ENCODE results near the gene C1QL2. TPM values are rescaled to one million over a fixed set of nuclear protein-coding genes. Genes with fewer than 3 reads are reported as not detected.

The C1QL2 gene
- total RNA-seq, 2 experiments from 2014 or later, result not detected

GRCh38 chr2:119190321-119191111, 32.0 kb upstream of the C1QL2 start:
- Mint-ChIP-seq H3K9me3 (no peaks in the 10 kb centered on the region), H3K4me1 (peaks cover 1% of the 10 kb centered on the region), H3K4me3 (no peak overlapping the region), H3K27ac (no peak overlapping the region), H3K27me3 (peaks cover 39% of the 10 kb centered on the region), H3K36me3 (no peaks in the 10 kb centered on the region)
- no peak for DNase-seq

- H3K9me3 Mint-ChIP-seq, result no peaks in the 10 kb centered on the region
- H3K27ac Mint-ChIP-seq, result no peak overlapping the region
- H3K4me3 Mint-ChIP-seq, result no peak overlapping the region
- H3K27me3 Mint-ChIP-seq, result peaks cover 7% of the 10 kb centered on the region
- DNase-seq, result no peak
- H3K36me3 Mint-ChIP-seq, result no peaks in the 10 kb centered on the region
- H3K4me1 Mint-ChIP-seq, result no peaks in the 10 kb centered on the region
Measured at GRCh38 chr2:119184512-119184911, 26.0 kb upstream of the C1QL2 start.

GRCh38 chr2:119181791-119182445, 23.4 kb upstream of the C1QL2 start:
- H3K4me1 Mint-ChIP-seq, result no peaks in the 10 kb centered on the region
- no peaks in the 10 kb centered on the region for H3K36me3 Mint-ChIP-seq
- peaks cover 5% of the 10 kb centered on the region for H3K27me3 Mint-ChIP-seq
- no peak overlapping the region for H3K4me3 Mint-ChIP-seq
- no peaks in the 10 kb centered on the region for H3K9me3 Mint-ChIP-seq
- H3K27ac Mint-ChIP-seq, result no peak overlapping the region
- no peak for DNase-seq

GRCh38 chr2:119181391-119181790, 22.8 kb upstream of the C1QL2 start:
- Mint-ChIP-seq H3K9me3 (no peaks in the 10 kb centered on the region), H3K36me3 (no peaks in the 10 kb centered on the region), H3K4me3 (no peak overlapping the region), H3K27me3 (peaks cover 5% of the 10 kb centered on the region), H3K27ac (no peak overlapping the region), H3K4me1 (no peaks in the 10 kb centered on the region)
- no peak for DNase-seq

GRCh38 chr2:119180892-119181291, 22.3 kb upstream of the C1QL2 start:
- no peak overlapping the region for H3K27ac Mint-ChIP-seq

GRCh38 chr2:119179991-119180390, 21.4 kb upstream of the C1QL2 start:
- Mint-ChIP-seq H3K9me3 (no peaks in the 10 kb centered on the region), H3K4me1 (no peaks in the 10 kb centered on the region), H3K27ac (no peak overlapping the region), H3K4me3 (no peak overlapping the region), H3K27me3 (peaks cover 5% of the 10 kb centered on the region), H3K36me3 (no peaks in the 10 kb centered on the region)
- no peak for DNase-seq

More at GRCh38 chr2:119180892-119181291, 22.3 kb upstream of the C1QL2 start:
- no peak for DNase-seq
- Mint-ChIP-seq H3K27me3 (peaks cover 5% of the 10 kb centered on the region), H3K4me3 (no peak overlapping the region), H3K36me3 (no peaks in the 10 kb centered on the region), H3K9me3 (no peaks in the 10 kb centered on the region), H3K4me1 (no peaks in the 10 kb centered on the region)

- DNase-seq, result no peak
- Mint-ChIP-seq H3K27ac (no peak overlapping the region), H3K4me3 (no peak overlapping the region), H3K27me3 (peaks cover 3% of the 10 kb centered on the region), H3K36me3 (no peaks in the 10 kb centered on the region), H3K9me3 (no peaks in the 10 kb centered on the region), H3K4me1 (no peaks in the 10 kb centered on the region)
Measured at GRCh38 chr2:119179202-119179601, 20.7 kb upstream of the C1QL2 start.

- Mint-ChIP-seq H3K36me3 (no peaks in the 10 kb centered on the region), H3K27ac (no peak overlapping the region), H3K4me1 (no peaks in the 10 kb centered on the region), H3K9me3 (no peaks in the 10 kb centered on the region), H3K27me3 (no peaks in the 10 kb centered on the region), H3K4me3 (no peak overlapping the region)
- no peak for DNase-seq
Measured at GRCh38 chr2:119178776-119179175, 20.2 kb upstream of the C1QL2 start.

GRCh38 chr2:119177838-119178190, 19.3 kb upstream of the C1QL2 start:
- H3K9me3 Mint-ChIP-seq, result no peaks in the 10 kb centered on the region
- DNase-seq, result no peak

GRCh38 chr2:119177171-119177837, 18.8 kb upstream of the C1QL2 start:
- H3K36me3 Mint-ChIP-seq, result no peaks in the 10 kb centered on the region
- no peak for DNase-seq
- H3K27ac Mint-ChIP-seq, result no peak overlapping the region
- no peaks in the 10 kb centered on the region for H3K27me3 Mint-ChIP-seq
- H3K4me3 Mint-ChIP-seq, result no peak overlapping the region
- no peaks in the 10 kb centered on the region for H3K9me3 Mint-ChIP-seq
- H3K4me1 Mint-ChIP-seq, result no peaks in the 10 kb centered on the region

More at GRCh38 chr2:119177838-119178190, 19.3 kb upstream of the C1QL2 start:
- Mint-ChIP-seq H3K27ac (no peak overlapping the region), H3K4me1 (no peaks in the 10 kb centered on the region), H3K27me3 (no peaks in the 10 kb centered on the region), H3K36me3 (no peaks in the 10 kb centered on the region), H3K4me3 (no peak overlapping the region)

GRCh38 chr2:119175517-119175916, 17.0 kb upstream of the C1QL2 start:
- no peak for DNase-seq
- H3K36me3 Mint-ChIP-seq, result no peaks in the 10 kb centered on the region
- H3K4me1 Mint-ChIP-seq, result no peaks in the 10 kb centered on the region
- H3K4me3 Mint-ChIP-seq, result no peak overlapping the region
- H3K27me3 Mint-ChIP-seq, result no peaks in the 10 kb centered on the region
- H3K27ac Mint-ChIP-seq, result no peak overlapping the region
- no peaks in the 10 kb centered on the region for H3K9me3 Mint-ChIP-seq

GRCh38 chr2:119174993-119175347, 16.4 kb upstream of the C1QL2 start:
- Mint-ChIP-seq H3K27ac (no peak overlapping the region), H3K4me1 (no peaks in the 10 kb centered on the region), H3K36me3 (no peaks in the 10 kb centered on the region), H3K27me3 (no peaks in the 10 kb centered on the region), H3K4me3 (no peak overlapping the region), H3K9me3 (no peaks in the 10 kb centered on the region)
- no peak for DNase-seq

- peak; percentile 61 for DNase-seq
- H3K4me3 Mint-ChIP-seq, result no peak overlapping the region
- H3K9me3 Mint-ChIP-seq, result no peaks in the 10 kb centered on the region
- H3K4me1 Mint-ChIP-seq, result no peaks in the 10 kb centered on the region
- no peaks in the 10 kb centered on the region for H3K36me3 Mint-ChIP-seq
- H3K27me3 Mint-ChIP-seq, result no peaks in the 10 kb centered on the region
- no peak overlapping the region for H3K27ac Mint-ChIP-seq
Measured at GRCh38 chr2:119174216-119174992, 15.9 kb upstream of the C1QL2 start.

GRCh38 chr2:119173556-119174060, 15.1 kb upstream of the C1QL2 start:
- Mint-ChIP-seq H3K4me1 (no peaks in the 10 kb centered on the region), H3K36me3 (no peaks in the 10 kb centered on the region), H3K27ac (no peak overlapping the region), H3K27me3 (peaks cover 2% of the 10 kb centered on the region), H3K4me3 (no peak overlapping the region), H3K9me3 (no peaks in the 10 kb centered on the region)
- no peak for DNase-seq

- H3K4me3 Mint-ChIP-seq, result no peak overlapping the region
- H3K27me3 Mint-ChIP-seq, result peaks cover 22% of the 10 kb centered on the region
- H3K27ac Mint-ChIP-seq, result no peak overlapping the region
Measured at GRCh38 chr2:119170504-119170903, 12.0 kb upstream of the C1QL2 start.

More at GRCh38 chr2:119170504-119170903, 12.0 kb upstream of the C1QL2 start:
- DNase-seq, result no peak
- no peaks in the 10 kb centered on the region for H3K36me3 Mint-ChIP-seq
- no peaks in the 10 kb centered on the region for H3K4me1 Mint-ChIP-seq
- H3K9me3 Mint-ChIP-seq, result no peaks in the 10 kb centered on the region

Measured in activated naive CD8-positive, alpha-beta T cell treated with anti-CD3 and anti-CD28 coated beads for 36 hours (primary cell).